Glutamatergic neuron (in vitro differentiated cells): ENCODE data around the gene FHIT. TPM values are rescaled to one million over a fixed set of nuclear protein-coding genes. Genes with fewer than 3 reads are reported as not detected.

Source experiments
- DNase-seq: peaks from one replicate; pipeline ENCODE4 v3.0.0; 2022
- H3K27ac Mint-ChIP-seq: one replicate; pipeline ENCODE4 v1.8.0; 2020; ENCODE audit warnings: mild to moderate bottlenecking, mixed read lengths, inconsistent platforms; ENCODE audit not compliant: unreplicated experiment
- H3K27me3 Mint-ChIP-seq: one replicate; pipeline ENCODE4 v1.8.0; 2020; ENCODE audit warnings: mild to moderate bottlenecking, moderate library complexity, mixed read lengths, inconsistent platforms; ENCODE audit not compliant: unreplicated experiment
- H3K36me3 Mint-ChIP-seq: one replicate; pipeline ENCODE4 v1.8.0; 2020; ENCODE audit warnings: mild to moderate bottlenecking, mixed read lengths, inconsistent platforms; ENCODE audit not compliant: unreplicated experiment
- H3K4me1 Mint-ChIP-seq: one replicate; pipeline ENCODE4 v1.8.0; 2020; ENCODE audit warnings: mild to moderate bottlenecking, low read depth, mixed read lengths, inconsistent platforms; ENCODE audit not compliant: unreplicated experiment
- H3K4me3 Mint-ChIP-seq: one replicate; pipeline ENCODE4 v1.8.0; 2020; ENCODE audit warnings: mild to moderate bottlenecking, mixed read lengths, inconsistent platforms; ENCODE audit not compliant: unreplicated experiment
- H3K9me3 Mint-ChIP-seq: one replicate; pipeline ENCODE4 v1.8.0; 2020; ENCODE audit warnings: mild to moderate bottlenecking, moderate library complexity, mixed read lengths, inconsistent platforms; ENCODE audit not compliant: unreplicated experiment
- CTCF ChIP-seq: fragments of 200-600 bp; sonication (generic); IDR thresholded peaks from one replicate; pipeline ENCODE4 v1.5.0; 2021; ENCODE audit not compliant: partially characterized antibody, unreplicated experiment
- total RNA-seq: library from RNA; stranded (reverse); fragmentation: NEBNext Ultra II Directional; extraction: Animal tissue kit (Norgen Biotek cat#: 25700); gene quantifications from one replicate; pipeline ENCODE4 v1.2.1, GENCODE V29; 2021; ENCODE audit not compliant: unreplicated experiment

FHIT gene
- total RNA-seq, 1 donor from 2014 or later: 15.2 TPM

GRCh38 chr3:60979461-60980341 lies 271.6 kb downstream of the FHIT start:
- TF ChIP-seq CTCF: no peak
- Mint-ChIP-seq H3K36me3 (peaks cover 9% of the 10 kb centered on the region), H3K27me3 (no peaks in the 10 kb centered on the region), H3K4me1 (no peaks in the 10 kb centered on the region), H3K4me3 (no peak overlapping the region), H3K27ac (no peak overlapping the region), H3K9me3 (peaks cover 2% of the 10 kb centered on the region)
- no peak for DNase-seq

GRCh38 chr3:60973321-60973720 lies 277.9 kb downstream of the FHIT start:
- TF ChIP-seq CTCF: no peak
- Mint-ChIP-seq H3K4me1 (no peaks in the 10 kb centered on the region), H3K27me3 (no peaks in the 10 kb centered on the region), H3K27ac (no peak overlapping the region), H3K4me3 (no peak overlapping the region), H3K36me3 (peaks cover 7% of the 10 kb centered on the region), H3K9me3 (peaks cover 4% of the 10 kb centered on the region)
- DNase-seq: no peak

- DNase-seq: no peak
- H3K36me3 Mint-ChIP-seq: peaks cover 7% of the 10 kb centered on the region
- H3K4me3 Mint-ChIP-seq: no peak overlapping the region
- H3K27me3 Mint-ChIP-seq: no peaks in the 10 kb centered on the region
- H3K27ac Mint-ChIP-seq: no peak overlapping the region
- no peak for TF ChIP-seq CTCF
- H3K9me3 Mint-ChIP-seq: peaks cover 4% of the 10 kb centered on the region
- no peaks in the 10 kb centered on the region for H3K4me1 Mint-ChIP-seq
Measured at GRCh38 chr3:60972599-60972998, 278.7 kb downstream of the FHIT start.

- no peaks in the 10 kb centered on the region for H3K27me3 Mint-ChIP-seq
- H3K9me3 Mint-ChIP-seq: peaks cover 5% of the 10 kb centered on the region
- peaks cover 7% of the 10 kb centered on the region for H3K36me3 Mint-ChIP-seq
- no peak for DNase-seq
- no peaks in the 10 kb centered on the region for H3K4me1 Mint-ChIP-seq
- no peak overlapping the region for H3K4me3 Mint-ChIP-seq
- TF ChIP-seq CTCF: no peak
- H3K27ac Mint-ChIP-seq: no peak overlapping the region
Measured at GRCh38 chr3:60970850-60971249, 280.4 kb downstream of the FHIT start.

GRCh38 chr3:60967141-60967540 lies 284.1 kb downstream of the FHIT start:
- H3K27me3 Mint-ChIP-seq: no peaks in the 10 kb centered on the region
- H3K27ac Mint-ChIP-seq: no peak overlapping the region
- peaks cover 5% of the 10 kb centered on the region for H3K9me3 Mint-ChIP-seq
- H3K4me1 Mint-ChIP-seq: no peaks in the 10 kb centered on the region
- peaks cover 6% of the 10 kb centered on the region for H3K36me3 Mint-ChIP-seq
- H3K4me3 Mint-ChIP-seq: no peak overlapping the region
- no peak for TF ChIP-seq CTCF
- DNase-seq: no peak
